RWPE1 (cell line): ENCODE results near the gene SLC4A7.

Source experiments
- CTCF ChIA-PET: fragments of 350-600 bp; sonication (Branson Sonifier 250); formaldehyde crosslinking; extraction: SDS; loops from one replicate; lab custom pipeline; 2021; lab: Yijun Ruan, JAX
- POLR2A ChIA-PET: fragments of 400-600 bp; formaldehyde crosslinking; extraction: SDS; loops from one replicate; lab custom pipeline; 2020; ENCODE audit warnings: antibody characterized with exemption; ENCODE audit not compliant: low non-redundant PET; lab: Yijun Ruan, JAX
- DNase-seq: peaks from one replicate; pipeline ENCODE4 v3.0.0; 2012; ENCODE audit warnings: low spot score
- H3K27ac ChIP-seq: fragments of 450-650 bp; 2 replicates; pipeline ENCODE4 v1.5.1; 2017
- TF ChIP-seq, protein P1 (sequence below): fragments of 450-650 bp; conservative IDR thresholded peaks from 2 replicates; pipeline ENCODE4 v1.5.1; 2017; ENCODE audit warnings: low read depth, mild to moderate bottlenecking

Gene SLC4A7

DNA sequence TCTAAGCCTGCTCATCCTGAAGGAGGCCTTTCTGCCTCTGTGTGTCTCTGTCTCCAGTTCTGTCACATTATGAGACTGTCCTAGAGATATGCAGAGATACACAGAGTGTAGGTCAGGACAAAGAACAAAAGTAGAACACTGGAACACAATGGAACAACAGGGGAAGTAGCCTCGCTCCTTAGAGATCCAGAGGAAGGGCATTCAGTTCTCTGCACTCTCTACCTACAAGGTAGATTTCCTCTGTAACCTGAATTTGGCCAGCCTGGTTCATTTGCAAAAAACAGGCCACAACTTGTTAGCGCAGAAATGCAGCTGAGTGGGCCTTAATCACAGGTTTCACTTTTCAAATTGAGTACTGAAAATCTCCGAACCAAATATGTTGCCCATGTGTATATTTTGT lies 134.4 kb downstream of the SLC4A7 start:
- CTCF ChIA-PET: interaction anchor here (0.6 kb wide), 2 partner anchors 8 to 1906 kb away, joined by 3 read pairs; no protein-coding TSS in a partner anchor
- no peak overlapping the region for H3K27ac ChIP-seq
- TF ChIP-seq, protein P1, sequence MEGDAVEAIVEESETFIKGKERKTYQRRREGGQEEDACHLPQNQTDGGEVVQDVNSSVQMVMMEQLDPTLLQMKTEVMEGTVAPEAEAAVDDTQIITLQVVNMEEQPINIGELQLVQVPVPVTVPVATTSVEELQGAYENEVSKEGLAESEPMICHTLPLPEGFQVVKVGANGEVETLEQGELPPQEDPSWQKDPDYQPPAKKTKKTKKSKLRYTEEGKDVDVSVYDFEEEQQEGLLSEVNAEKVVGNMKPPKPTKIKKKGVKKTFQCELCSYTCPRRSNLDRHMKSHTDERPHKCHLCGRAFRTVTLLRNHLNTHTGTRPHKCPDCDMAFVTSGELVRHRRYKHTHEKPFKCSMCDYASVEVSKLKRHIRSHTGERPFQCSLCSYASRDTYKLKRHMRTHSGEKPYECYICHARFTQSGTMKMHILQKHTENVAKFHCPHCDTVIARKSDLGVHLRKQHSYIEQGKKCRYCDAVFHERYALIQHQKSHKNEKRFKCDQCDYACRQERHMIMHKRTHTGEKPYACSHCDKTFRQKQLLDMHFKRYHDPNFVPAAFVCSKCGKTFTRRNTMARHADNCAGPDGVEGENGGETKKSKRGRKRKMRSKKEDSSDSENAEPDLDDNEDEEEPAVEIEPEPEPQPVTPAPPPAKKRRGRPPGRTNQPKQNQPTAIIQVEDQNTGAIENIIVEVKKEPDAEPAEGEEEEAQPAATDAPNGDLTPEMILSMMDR: no peak
- POLR2A ChIA-PET: no interaction called here
- peak; percentile 19 for DNase-seq

DNA sequence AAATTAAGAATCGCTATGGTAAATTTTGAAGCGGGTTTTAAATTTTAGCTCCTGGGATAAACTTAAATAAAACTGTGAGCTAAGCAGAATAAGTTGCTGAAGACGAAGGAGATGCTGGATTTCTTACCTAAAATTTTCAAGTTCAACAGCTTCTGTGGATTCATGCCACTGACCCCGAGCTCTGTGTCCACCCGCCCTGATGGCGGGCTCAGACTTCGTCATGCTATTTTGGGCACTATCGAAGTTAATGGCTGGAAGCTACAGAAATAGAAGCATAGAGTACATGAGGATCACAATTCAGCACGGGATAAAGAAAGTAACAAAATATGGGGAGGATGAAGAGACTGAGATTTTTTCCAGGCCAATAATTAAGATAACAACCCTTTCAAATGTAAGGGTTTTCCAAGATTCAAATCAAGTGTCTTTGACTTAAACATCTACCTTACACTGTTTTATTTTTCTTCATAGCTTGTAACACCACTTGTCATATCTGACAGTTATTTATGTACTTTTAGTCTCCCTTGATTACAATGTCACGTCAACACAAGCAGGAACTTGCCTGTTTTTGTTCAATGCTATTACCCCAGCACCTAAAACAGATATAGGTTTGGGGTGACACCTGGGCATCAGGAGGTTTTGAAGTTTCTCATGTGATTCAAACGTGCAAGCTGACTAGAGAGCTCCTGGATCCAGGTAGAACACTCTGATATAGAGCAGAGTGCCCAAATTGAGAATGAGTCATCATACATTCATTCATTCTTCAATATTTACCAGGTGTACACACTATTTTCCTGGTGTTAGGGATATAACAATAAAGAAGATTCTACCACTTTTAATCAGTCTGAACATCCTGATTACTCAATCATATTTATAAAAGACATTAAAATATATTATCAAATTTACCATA lies 138.0 kb downstream of the SLC4A7 start:
- H3K27ac ChIP-seq: no peak overlapping the region
- DNase-seq: no peak
- ChIA-PET CTCF (no interaction called here), POLR2A (no interaction called here)
- TF ChIP-seq, protein P1: no peak

DNA sequence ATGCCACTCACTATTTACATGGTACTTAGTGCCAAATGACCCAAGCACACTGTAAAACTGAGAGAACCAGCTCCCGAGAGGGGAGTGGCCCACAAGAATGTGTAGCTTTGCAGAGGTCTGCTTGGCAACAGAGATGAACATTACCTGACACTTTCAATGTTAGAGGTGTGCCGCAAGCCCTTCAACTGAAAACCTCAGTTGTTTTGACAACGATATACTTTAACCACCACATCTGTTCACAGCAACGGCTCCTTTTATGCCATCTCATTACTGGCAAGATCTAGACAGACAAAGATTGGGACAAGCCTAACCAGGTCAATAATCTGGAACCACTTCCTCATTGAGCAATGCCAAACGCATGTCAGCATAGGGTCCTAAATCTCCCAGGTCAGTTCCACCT lies 138.7 kb downstream of the SLC4A7 start:
- ChIA-PET CTCF (no interaction called here), POLR2A (no interaction called here)
- TF ChIP-seq, protein P1: no peak
- H3K27ac ChIP-seq: no peak overlapping the region
- DNase-seq: no peak

GRCh38 chr3:27345045-27345444 lies 139.1 kb downstream of the SLC4A7 start:
- POLR2A ChIA-PET: no interaction called here
- CTCF ChIA-PET: no interaction called here
- H3K27ac ChIP-seq: no peak overlapping the region
- no peak for DNase-seq
- TF ChIP-seq, protein P1: no peak

DNA sequence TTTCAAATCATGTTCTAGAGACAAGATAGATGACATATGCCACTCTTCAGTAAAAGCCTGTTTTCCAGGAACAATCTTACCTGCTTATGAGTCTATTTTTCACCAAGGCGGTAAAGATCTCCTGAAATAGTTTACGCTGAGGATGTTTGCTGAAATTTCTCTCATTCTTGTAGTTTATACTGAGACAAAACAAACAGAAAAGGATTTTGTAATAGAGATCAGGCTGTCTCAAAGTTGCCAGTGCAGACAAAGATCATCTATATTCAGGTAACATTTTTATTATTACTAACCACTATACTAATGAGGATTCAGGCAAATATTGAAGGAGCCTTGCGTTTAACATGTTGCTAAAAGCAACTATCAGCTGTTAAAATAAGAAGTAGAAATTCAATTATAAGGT lies 140.0 kb downstream of the SLC4A7 start:
- DNase-seq: no peak
- TF ChIP-seq, protein P1: no peak
- no peak overlapping the region for H3K27ac ChIP-seq
- POLR2A ChIA-PET: no interaction called here
- CTCF ChIA-PET: no interaction called here

GRCh38 chr3:27342267-27342666 lies 141.9 kb downstream of the SLC4A7 start:
- CTCF ChIA-PET: no interaction called here
- POLR2A ChIA-PET: no interaction called here
- DNase-seq: no peak
- no peak overlapping the region for H3K27ac ChIP-seq
- TF ChIP-seq, protein P1: no peak
